Measurements from ENCODE around the gene CCDC17. TPM values are rescaled to one million over a fixed set of nuclear protein-coding genes. Genes with fewer than 3 reads are reported as not detected.

CCDC17 gene
- total and polyA plus RNA-seq, 2 of the 8 experiments (the other 6 are each of a cell fraction or from before 2014, with no cell fraction given), result 0.95 to 2.0 TPM

DNA sequence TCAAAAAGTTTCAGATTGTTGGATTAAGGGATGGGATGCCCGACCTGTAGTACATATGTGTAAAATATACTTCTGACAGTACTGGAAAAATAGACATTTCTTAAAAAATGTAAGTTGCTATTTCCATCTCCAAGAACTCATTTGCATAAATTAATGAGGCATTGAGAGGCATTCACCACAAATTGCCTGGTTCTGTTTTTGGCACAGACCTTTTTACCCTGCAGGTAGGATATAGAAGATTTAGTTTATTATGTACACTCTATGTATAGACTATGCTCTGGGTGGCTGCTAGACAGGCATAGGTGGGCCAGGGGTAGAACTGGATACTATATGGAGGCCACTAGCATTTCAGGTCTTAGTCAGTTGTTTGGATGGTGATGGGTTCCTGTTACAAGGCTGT lies 8.0 kb downstream of the CCDC17 start (continued):
- TF ChIP-seq HDAC2 (IDR thresholded peaks at IDR 0.05; ENCODE audit: borderline replicate concordance in 1 of 2, low read depth in 2 of 2, low read length in 2 of 2) (no peak), SP2 (IDR thresholded peaks at IDR 0.05; ENCODE audit: low read length) (no peak), YY1 (IDR thresholded peaks at IDR 0.05; ENCODE audit: low read depth, low read length) (no peak), MAFK (IDR thresholded peaks at IDR 0.05; ENCODE audit: low read depth, low read length) (no peak)
